ENCODE data around the gene PIP4K2A.

PIP4K2A gene

GRCh38 chr10:22599048-22599561 lies 115.3 kb downstream of the PIP4K2A start:
- no peak for DNase-seq (ENCODE audit: low spot score)

GRCh38 chr10:22598478-22598877 lies 115.9 kb downstream of the PIP4K2A start:
- no peak for DNase-seq (ENCODE audit: low spot score)

GRCh38 chr10:22597138-22597537 lies 117.2 kb downstream of the PIP4K2A start:
- DNase-seq (ENCODE audit: low spot score), result no peak

GRCh38 chr10:22593636-22594198 lies 120.7 kb downstream of the PIP4K2A start:
- DNase-seq (ENCODE audit: low spot score), result no peak

GRCh38 chr10:22593026-22593425 lies 121.4 kb downstream of the PIP4K2A start:
- DNase-seq (ENCODE audit: low spot score), result no peak

GRCh38 chr10:22589851-22590514 lies 124.4 kb downstream of the PIP4K2A start:
- DNase-seq (ENCODE audit: low spot score), result no peak

- no peak for DNase-seq (ENCODE audit: low spot score)
Measured at GRCh38 chr10:22588462-22588861, 125.9 kb downstream of the PIP4K2A start.

- DNase-seq (ENCODE audit: low spot score), result no peak
Measured at GRCh38 chr10:22583683-22584082, 130.7 kb downstream of the PIP4K2A start.

- no peak for DNase-seq (ENCODE audit: low spot score)
Measured at GRCh38 chr10:22581461-22581860, 132.9 kb downstream of the PIP4K2A start.

- no peak for DNase-seq (ENCODE audit: low spot score)
Measured at GRCh38 chr10:22580711-22581110, 133.7 kb downstream of the PIP4K2A start.

- no peak for DNase-seq (ENCODE audit: low spot score)
Measured at GRCh38 chr10:22579826-22580225, 134.6 kb downstream of the PIP4K2A start.

GRCh38 chr10:22573820-22574569 lies 140.4 kb downstream of the PIP4K2A start:
- no peak for DNase-seq (ENCODE audit: low spot score)

- no peak for DNase-seq (ENCODE audit: low spot score)
Measured at GRCh38 chr10:22570733-22571430, 143.5 kb downstream of the PIP4K2A start.

- no peak for DNase-seq (ENCODE audit: low spot score)
Measured at GRCh38 chr10:22570234-22570633, 144.1 kb downstream of the PIP4K2A start.

- no peak for DNase-seq (ENCODE audit: low spot score)
Measured at GRCh38 chr10:22568928-22569327, 145.4 kb downstream of the PIP4K2A start.

GRCh38 chr10:22564060-22564459 lies 150.3 kb downstream of the PIP4K2A start:
- DNase-seq (ENCODE audit: low spot score), result no peak

- no peak for DNase-seq (ENCODE audit: low spot score)
Measured at GRCh38 chr10:22561909-22562308, 152.5 kb downstream of the PIP4K2A start.

GRCh38 chr10:22560913-22561239 lies 153.5 kb downstream of the PIP4K2A start:
- DNase-seq (ENCODE audit: low spot score), result no peak

- no peak for DNase-seq (ENCODE audit: low spot score)
Measured at GRCh38 chr10:22560096-22560912, 154.1 kb downstream of the PIP4K2A start.

- no peak for DNase-seq (ENCODE audit: low spot score)
Measured at GRCh38 chr10:22557321-22557720, 157.1 kb downstream of the PIP4K2A start.

- DNase-seq (ENCODE audit: low spot score), result no peak
Measured at GRCh38 chr10:22556774-22557173, 157.6 kb downstream of the PIP4K2A start.

Data from ecto neural progenitor cell (in vitro differentiated cells).